ENCODE measurements around the gene CLMN. TPM values are rescaled to one million over a fixed set of nuclear protein-coding genes. Genes with fewer than 3 reads are reported as not detected.

Gene CLMN
- total and polyA plus RNA-seq, 2 donors (not counting 3 experiments of a cell fraction or from before 2014, with no cell fraction given): 0.72 to 9.6 TPM

DNA sequence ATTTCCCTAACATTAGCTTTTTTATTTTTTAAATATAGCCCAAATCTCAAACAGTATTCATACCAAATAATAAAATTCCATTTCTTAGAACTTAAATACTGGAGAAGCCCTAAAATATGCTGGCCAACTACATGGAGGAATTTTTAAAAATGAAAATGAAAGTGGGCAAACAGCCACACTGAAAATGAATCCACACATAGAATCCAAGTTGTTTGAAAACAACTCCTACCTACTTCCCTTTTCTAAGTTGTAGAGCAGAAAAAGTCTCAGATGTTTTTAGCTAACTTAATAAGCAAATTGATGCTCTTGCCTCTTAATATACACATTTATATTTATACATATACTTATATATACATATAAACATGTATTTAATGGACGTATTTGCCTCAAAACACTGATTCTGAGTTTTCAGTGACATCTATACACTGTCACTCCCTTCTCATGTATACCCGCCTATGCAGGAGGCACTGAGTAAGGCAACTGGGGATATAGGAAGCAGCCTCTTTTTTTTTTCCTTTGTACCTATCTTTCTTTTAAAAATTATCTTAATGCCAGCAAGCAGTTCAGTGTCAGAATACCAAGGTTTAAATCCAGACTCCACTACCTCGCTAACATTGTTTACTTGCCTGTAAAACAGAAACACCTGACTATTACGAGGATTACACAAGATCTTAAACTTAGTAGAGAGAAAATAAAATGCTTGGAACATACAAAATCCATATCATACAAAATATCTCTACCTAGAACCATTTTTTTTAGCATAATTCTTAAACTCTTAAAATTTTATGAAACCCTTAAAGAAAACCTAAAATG, 175.7 kb downstream of the CLMN start:
- H3K36me3 ChIP-seq (ENCODE audit: control insufficient read depth in 2 of 2, extremely low read depth in 1 of 2, insufficient read depth in 2 of 2, low read length in 2 of 2): no peaks in the 10 kb centered on the region
- BruUV-seq (replicated peaks): no TSS peak
- DNase-seq (ENCODE audit: low read depth, low spot score): peak; percentile 31
- H3K9me1 ChIP-seq (replicated peaks; ENCODE audit: control insufficient read depth, extremely low read depth, insufficient read depth, low read length): no peaks in the 10 kb centered on the region
- no peak overlapping the region for H3K27ac ChIP-seq (ENCODE audit: insufficient read depth, low read depth, low read length)
- TF ChIP-seq FOS (IDR thresholded peaks at IDR 0.05; ENCODE audit: borderline replicate concordance, insufficient read depth, low read length): no peak
- TF ChIP-seq POLR2A (IDR thresholded peaks at IDR 0.05; ENCODE audit: low read depth, low read length): no peak
- TF ChIP-seq MYC (IDR thresholded peaks at IDR 0.05; ENCODE audit: low read depth, low read length): no peak
- TF ChIP-seq, protein P1, sequence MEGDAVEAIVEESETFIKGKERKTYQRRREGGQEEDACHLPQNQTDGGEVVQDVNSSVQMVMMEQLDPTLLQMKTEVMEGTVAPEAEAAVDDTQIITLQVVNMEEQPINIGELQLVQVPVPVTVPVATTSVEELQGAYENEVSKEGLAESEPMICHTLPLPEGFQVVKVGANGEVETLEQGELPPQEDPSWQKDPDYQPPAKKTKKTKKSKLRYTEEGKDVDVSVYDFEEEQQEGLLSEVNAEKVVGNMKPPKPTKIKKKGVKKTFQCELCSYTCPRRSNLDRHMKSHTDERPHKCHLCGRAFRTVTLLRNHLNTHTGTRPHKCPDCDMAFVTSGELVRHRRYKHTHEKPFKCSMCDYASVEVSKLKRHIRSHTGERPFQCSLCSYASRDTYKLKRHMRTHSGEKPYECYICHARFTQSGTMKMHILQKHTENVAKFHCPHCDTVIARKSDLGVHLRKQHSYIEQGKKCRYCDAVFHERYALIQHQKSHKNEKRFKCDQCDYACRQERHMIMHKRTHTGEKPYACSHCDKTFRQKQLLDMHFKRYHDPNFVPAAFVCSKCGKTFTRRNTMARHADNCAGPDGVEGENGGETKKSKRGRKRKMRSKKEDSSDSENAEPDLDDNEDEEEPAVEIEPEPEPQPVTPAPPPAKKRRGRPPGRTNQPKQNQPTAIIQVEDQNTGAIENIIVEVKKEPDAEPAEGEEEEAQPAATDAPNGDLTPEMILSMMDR (IDR thresholded peaks at IDR 0.05; ENCODE audit: extremely low read depth in 1 of 2, insufficient read depth in 1 of 2, low read depth in 1 of 2, low read length in 2 of 2): no peak
- no peak for FAIRE-seq
- H3K9ac ChIP-seq (replicated peaks; ENCODE audit: extremely low read depth, insufficient read depth, low read length): no peak overlapping the region
- dilution Hi-C loops (cut with MboI; ENCODE audit: extremely low pct_ligation_motif_present, low sequenced_read_pairs) (no loop called here), intact Hi-C loops (cut with micrococcal nuclease) (no loop called here)
- no peak overlapping the region for H2AFZ ChIP-seq (ENCODE audit: low read depth, low read length)
- no peak overlapping the region for H3K4me3 ChIP-seq (replicated peaks in 1 of 3; ENCODE audit: insufficient read depth in 1 of 3, low read depth in 1 of 3, low read length in 3 of 3)
- no peaks in the 10 kb centered on the region for H3K4me1 ChIP-seq (ENCODE audit: control insufficient read depth, extremely low read depth, insufficient read depth, low read length)
- peaks cover 9% of the 10 kb centered on the region for H4K20me1 ChIP-seq (replicated peaks; ENCODE audit: control insufficient read depth, extremely low read depth, insufficient read depth, low read length)
- peaks cover 93% of the 10 kb centered on the region for H3K79me2 ChIP-seq (ENCODE audit: control insufficient read depth, insufficient read depth, low read length)
- ChIA-PET POLR2A (no interaction called here), CTCF (no interaction called here)
- no peaks in the 10 kb centered on the region for H3K9me3 ChIP-seq (replicated peaks; ENCODE audit: control insufficient read depth, insufficient read depth, low read length)
- H3K27me3 ChIP-seq (ENCODE audit: control insufficient read depth in 2 of 2, insufficient read depth in 2 of 2, low read length in 2 of 2): no peaks in the 10 kb centered on the region
- H3K4me2 ChIP-seq (ENCODE audit: insufficient read depth, low read length): no peak overlapping the region

DNA sequence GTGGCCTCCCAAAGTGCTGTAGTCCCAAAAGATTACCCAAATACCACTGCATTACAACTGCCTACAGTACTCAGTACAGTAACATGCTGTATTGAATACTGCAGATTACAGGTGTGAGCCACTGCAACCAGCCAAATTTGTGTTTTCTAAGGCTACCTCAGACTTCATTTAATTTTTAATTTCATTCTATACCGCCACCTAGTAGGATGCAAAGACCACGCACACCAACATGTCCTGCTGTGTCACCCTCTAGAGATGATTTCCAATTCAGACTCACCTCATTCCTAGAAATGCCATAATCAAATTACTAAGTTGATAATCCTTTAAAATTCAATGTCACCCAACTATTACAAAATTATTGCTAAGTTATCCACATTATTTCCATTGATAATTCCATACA, 177.5 kb downstream of the CLMN start:
- no TSS peak for BruUV-seq (replicated peaks)
- DNase-seq (ENCODE audit: low read depth, low spot score): no peak
- POLR2A ChIA-PET: no interaction called here
- no peaks in the 10 kb centered on the region for H3K9me1 ChIP-seq (replicated peaks; ENCODE audit: control insufficient read depth, extremely low read depth, insufficient read depth, low read length)
- peaks cover 88% of the 10 kb centered on the region for H3K79me2 ChIP-seq (ENCODE audit: control insufficient read depth, insufficient read depth, low read length)
- intact Hi-C loops (cut with micrococcal nuclease) (no loop called here), dilution Hi-C loops (cut with MboI; ENCODE audit: extremely low pct_ligation_motif_present, low sequenced_read_pairs) (no loop called here)
- no peaks in the 10 kb centered on the region for H3K27me3 ChIP-seq (ENCODE audit: control insufficient read depth in 2 of 2, insufficient read depth in 2 of 2, low read length in 2 of 2)
- no peak for FAIRE-seq
- H4K20me1 ChIP-seq (replicated peaks; ENCODE audit: control insufficient read depth, extremely low read depth, insufficient read depth, low read length): peaks cover 6% of the 10 kb centered on the region
- no peak overlapping the region for H3K9ac ChIP-seq (replicated peaks; ENCODE audit: extremely low read depth, insufficient read depth, low read length)
- CTCF ChIA-PET: no interaction called here
- no peak overlapping the region for H3K4me3 ChIP-seq (replicated peaks in 1 of 3; ENCODE audit: insufficient read depth in 1 of 3, low read depth in 1 of 3, low read length in 3 of 3)
- no peak overlapping the region for H3K4me2 ChIP-seq (ENCODE audit: insufficient read depth, low read length)
- no peaks in the 10 kb centered on the region for H3K36me3 ChIP-seq (ENCODE audit: control insufficient read depth in 2 of 2, extremely low read depth in 1 of 2, insufficient read depth in 2 of 2, low read length in 2 of 2)
- no peak overlapping the region for H3K27ac ChIP-seq (ENCODE audit: insufficient read depth, low read depth, low read length)
- TF ChIP-seq POLR2A (IDR thresholded peaks at IDR 0.05; ENCODE audit: low read depth, low read length) (no peak), JUN (IDR thresholded peaks at IDR 0.05; ENCODE audit: borderline replicate concordance, insufficient read depth, insufficient read length, low read depth) (no peak), POLR2AphosphoS5 (IDR thresholded peaks at IDR 0.05; ENCODE audit: insufficient read depth, low read depth, low read length) (no peak), EZH2 (IDR thresholded peaks at IDR 0.05; ENCODE audit: borderline replicate concordance, low read depth, low read length, severe bottlenecking) (no peak)
- TF ChIP-seq, protein P2, sequence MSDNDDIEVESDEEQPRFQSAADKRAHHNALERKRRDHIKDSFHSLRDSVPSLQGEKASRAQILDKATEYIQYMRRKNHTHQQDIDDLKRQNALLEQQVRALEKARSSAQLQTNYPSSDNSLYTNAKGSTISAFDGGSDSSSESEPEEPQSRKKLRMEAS (IDR thresholded peaks at IDR 0.05; ENCODE audit: insufficient read depth, insufficient read length): no peak
- no peaks in the 10 kb centered on the region for H3K4me1 ChIP-seq (ENCODE audit: control insufficient read depth, extremely low read depth, insufficient read depth, low read length)
- H2AFZ ChIP-seq (ENCODE audit: low read depth, low read length): no peak overlapping the region
- no peaks in the 10 kb centered on the region for H3K9me3 ChIP-seq (replicated peaks; ENCODE audit: control insufficient read depth, insufficient read depth, low read length)
